NCI-H1092 treated with DMSO at 0.1 percent for 48 hours (cell line): ENCODE results near the gene SERPINB1.

Experiments used
- DNase-seq: peaks from one replicate; lab custom pipeline; 2025; lab: John Stamatoyannopoulos, UW

Gene SERPINB1

DNA sequence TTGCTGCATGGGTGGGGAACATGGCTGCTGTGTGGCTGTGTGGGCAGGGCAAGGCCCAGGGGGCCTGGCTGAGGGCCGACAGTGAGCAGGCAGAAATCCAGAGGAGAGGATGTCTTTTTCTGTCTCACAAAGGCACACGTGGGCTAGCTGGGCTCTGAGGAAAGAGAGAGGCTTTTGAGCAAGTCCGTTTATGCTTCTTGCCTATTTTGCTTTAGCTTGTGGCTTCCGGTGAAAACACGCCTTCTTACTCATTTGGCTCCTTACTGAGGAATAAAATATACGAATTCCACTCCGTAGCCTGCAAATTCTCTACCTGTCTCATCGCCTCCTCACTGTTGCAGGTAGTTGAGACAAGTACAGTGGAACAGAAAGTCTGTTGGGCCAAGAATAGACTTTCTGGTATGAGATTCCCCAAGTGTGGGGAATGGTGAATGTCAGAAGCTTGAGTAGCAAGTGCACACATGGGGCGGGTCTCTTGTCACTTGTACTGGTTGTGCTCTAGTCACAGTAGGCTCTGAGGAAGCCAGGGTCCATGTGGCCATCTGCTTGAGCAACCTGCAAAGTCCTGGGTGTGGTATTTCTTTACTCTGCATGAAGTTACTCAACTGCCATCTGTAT is 48.0 kb downstream of the SERPINB1 start:
- no peak for DNase-seq

DNA sequence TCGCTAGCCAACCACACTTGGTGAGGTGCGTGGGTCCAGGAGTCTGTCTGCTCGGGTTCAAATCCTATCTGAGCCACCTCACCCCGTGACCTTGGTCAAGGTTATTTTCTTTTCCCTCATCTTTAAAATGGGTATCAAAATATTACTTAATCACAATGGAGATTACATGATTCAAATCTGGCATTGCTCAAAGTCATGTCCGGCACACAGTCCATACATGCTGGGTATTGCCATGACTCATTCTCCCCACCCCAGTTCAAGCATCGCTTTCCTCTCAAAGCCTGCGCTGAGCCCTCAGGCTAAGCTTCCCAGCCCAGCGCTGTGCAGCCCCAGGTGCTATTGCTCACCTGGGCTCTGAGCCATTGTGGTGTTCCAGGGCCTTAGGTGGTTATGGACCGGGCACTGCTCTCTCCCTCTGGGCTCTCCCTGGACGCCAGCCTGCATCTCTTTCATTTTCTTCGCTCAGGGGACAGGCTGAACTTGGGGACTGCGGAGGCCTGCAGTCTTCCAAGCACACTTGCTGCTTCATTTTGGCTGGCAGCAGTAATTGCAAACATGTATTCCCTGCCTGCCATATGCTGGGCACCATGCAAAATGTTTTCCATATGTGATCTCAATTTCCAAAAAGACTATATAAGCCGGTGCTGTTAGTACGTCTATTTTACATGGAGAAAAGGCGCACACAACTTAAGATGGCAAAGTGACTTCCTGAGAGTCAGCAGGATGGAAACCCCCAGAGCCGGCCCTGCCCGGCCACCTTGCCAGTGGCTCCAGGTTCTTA is 49.1 kb downstream of the SERPINB1 start:
- DNase-seq: no peak

- DNase-seq: no peak
Observed at GRCh38 chr6:2791450-2791974, 50.2 kb downstream of the SERPINB1 start.

- peak; percentile 8 for DNase-seq
Observed at GRCh38 chr6:2790588-2791449, 50.8 kb downstream of the SERPINB1 start.

- DNase-seq: no peak
Observed at GRCh38 chr6:2786269-2786668, 55.4 kb downstream of the SERPINB1 start.

- no peak for DNase-seq
Observed at GRCh38 chr6:2784930-2785329, 56.7 kb downstream of the SERPINB1 start.

DNA sequence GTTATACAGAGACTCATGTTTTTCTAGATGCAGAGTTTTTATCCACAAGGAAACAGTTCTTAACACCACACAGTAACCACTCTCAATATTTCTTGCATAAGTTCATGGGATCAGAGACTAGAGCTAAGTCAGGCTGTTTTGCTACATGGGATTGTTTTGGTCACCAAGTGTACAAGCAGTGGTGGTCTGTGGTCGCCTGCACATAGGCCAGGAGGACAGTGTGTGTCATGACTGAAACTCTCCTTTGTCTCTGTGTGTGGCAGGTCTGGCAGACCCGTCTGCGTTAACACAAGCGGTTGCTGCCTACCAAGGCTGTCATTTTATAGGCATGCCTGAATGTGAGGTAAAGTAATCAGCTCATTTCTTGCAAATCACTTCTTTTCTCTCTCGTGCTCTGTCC is 57.6 kb downstream of the SERPINB1 start:
- no peak for DNase-seq

DNA sequence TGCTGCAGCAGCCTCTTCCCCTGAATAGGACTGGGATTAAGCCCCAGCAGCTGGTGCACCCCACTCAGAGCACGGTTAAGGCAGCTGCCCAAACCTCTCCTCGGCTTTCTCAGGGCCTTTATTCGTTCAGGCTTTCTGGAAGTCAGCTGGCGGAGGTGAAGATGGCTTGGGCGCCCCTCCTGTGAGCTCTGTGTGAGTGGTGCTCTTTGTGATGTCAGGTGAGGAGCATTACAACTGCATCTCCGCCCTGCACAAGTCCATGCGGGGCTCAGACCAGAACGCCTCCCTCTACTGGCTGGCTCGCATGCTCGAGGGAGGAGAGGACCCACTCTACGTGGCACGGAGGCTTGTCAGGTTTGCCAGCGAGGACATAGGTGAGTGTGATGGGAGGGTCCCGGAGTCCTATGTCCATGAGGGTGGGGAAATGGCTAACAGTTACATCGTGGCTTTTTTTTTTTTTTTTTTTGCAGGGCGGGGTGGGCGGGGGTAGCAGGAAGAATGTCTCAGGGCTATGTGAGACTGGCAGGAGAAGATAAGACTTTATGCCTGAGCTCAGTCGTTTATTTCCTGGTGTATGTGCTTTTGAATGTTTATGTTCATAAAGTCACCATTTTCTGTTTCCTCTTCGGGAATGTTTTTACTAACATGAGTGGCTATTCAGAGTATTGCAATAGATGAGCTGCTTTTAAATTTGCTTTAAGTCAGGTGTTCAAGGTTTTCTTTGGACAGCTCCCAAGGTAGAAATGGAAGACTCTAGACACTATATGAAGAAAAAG is 58.3 kb downstream of the SERPINB1 start:
- DNase-seq: no peak

DNA sequence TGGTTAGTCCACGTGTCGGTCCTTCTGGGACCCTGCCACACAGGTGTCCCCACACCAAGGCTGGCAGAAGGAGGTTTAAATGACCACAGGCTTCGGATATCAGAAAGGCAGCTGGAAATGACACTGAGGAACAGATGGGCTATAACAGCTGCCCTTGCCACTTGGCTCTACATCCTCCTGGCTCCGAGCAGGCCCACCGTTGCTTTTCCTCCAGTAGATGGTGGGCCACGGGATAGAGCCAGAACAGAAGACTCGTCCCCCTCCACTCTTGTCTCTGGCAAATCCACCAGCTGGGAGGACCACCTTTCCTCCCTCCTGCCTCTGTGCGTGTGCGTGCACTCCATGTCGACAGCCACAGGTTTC is 58.9 kb downstream of the SERPINB1 start:
- DNase-seq: no peak

- no peak for DNase-seq
Observed at GRCh38 chr6:2782356-2782708, 59.3 kb downstream of the SERPINB1 start.
